ENCODE results near the gene ZNF385B. TPM values are rescaled to one million over a fixed set of nuclear protein-coding genes. Genes with fewer than 3 reads are reported as not detected.

The ZNF385B gene
- total and polyA plus RNA-seq, 4 donors = 3.0 to 7.2 (median 3.9) TPM

DNA sequence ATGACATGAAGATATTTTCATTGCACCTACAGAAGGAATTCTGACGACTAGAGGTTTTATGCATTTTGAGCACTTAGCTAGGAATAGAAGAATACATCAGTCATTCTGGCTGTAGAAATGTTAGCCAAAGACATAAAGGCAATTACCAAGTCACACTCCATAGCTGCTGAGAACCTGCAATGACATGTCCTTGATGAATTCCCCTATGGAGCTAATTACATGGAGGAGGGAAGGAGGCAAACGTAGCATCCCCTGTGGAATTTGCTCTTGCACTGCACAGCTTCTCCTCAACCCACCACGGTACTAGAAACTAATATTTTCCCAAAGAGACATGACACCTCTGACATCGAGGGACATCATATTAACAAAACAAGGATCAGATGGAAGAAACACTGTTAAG, 422.8 kb downstream of the ZNF385B start (continued):
- TF ChIP-seq REST (IDR thresholded peaks at IDR 0.05) = no peak
- TF ChIP-seq RAD21 (IDR thresholded peaks at IDR 0.05) = no peak

DNA sequence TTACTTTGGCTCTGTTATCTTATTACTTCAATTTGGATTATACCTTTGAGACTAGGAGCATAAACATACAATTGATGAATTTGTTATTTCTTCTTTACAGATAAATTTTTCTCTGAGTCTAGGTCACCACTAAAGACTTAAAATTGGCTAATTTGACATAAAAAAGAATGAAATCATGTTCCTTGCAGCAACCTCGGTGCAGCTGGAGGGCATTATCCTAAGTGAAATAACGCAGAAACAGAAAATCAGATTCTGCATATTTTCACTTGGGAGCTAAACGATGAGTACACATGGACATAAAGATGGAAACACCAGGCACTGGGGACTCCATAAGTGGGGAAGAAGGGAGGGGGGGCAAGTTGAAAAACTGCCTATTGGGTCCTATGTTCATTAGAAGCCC, 424.0 kb downstream of the ZNF385B start:
- no peaks in the 10 kb centered on the region for H3K27me3 ChIP-seq (ENCODE audit: control insufficient read depth in 4 of 4, insufficient read depth in 4 of 4, low read length in 3 of 4)
- WGBS = 85% methylated on average over 3 of the region's 3 CpGs
- H3K4me3 ChIP-seq (ENCODE audit: low read depth in 1 of 3, low read length in 3 of 3) = no peak overlapping the region
- DNase-seq (ENCODE audit: low spot score) = no peak
- TF ChIP-seq ZBTB33 (IDR thresholded peaks at IDR 0.05) (no peak), FOXA1 (IDR thresholded peaks at IDR 0.05) (no peak), MAX (IDR thresholded peaks at IDR 0.05) (no peak), NR2F2 (IDR thresholded peaks at IDR 0.05) (no peak), RXRA (IDR thresholded peaks at IDR 0.05) (no peak), YY1 (IDR thresholded peaks at IDR 0.05) (no peak), FOXA2 (IDR thresholded peaks at IDR 0.05) (no peak), TAF1 (conservative IDR thresholded peaks at IDR 0.05) (no peak), HNF4A (conservative IDR thresholded peaks at IDR 0.05) (no peak), EGR1 (IDR thresholded peaks at IDR 0.05; ENCODE audit: low read depth in 2 of 2) (no peak), HNF4G (IDR thresholded peaks at IDR 0.05) (no peak), JUND (IDR thresholded peaks at IDR 0.05) (no peak), RAD21 (IDR thresholded peaks at IDR 0.05) (no peak)
- TF ChIP-seq, protein P1, sequence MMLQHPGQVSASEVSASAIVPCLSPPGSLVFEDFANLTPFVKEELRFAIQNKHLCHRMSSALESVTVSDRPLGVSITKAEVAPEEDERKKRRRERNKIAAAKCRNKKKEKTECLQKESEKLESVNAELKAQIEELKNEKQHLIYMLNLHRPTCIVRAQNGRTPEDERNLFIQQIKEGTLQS (IDR thresholded peaks at IDR 0.05) = no peak
- TF ChIP-seq, protein P2, sequence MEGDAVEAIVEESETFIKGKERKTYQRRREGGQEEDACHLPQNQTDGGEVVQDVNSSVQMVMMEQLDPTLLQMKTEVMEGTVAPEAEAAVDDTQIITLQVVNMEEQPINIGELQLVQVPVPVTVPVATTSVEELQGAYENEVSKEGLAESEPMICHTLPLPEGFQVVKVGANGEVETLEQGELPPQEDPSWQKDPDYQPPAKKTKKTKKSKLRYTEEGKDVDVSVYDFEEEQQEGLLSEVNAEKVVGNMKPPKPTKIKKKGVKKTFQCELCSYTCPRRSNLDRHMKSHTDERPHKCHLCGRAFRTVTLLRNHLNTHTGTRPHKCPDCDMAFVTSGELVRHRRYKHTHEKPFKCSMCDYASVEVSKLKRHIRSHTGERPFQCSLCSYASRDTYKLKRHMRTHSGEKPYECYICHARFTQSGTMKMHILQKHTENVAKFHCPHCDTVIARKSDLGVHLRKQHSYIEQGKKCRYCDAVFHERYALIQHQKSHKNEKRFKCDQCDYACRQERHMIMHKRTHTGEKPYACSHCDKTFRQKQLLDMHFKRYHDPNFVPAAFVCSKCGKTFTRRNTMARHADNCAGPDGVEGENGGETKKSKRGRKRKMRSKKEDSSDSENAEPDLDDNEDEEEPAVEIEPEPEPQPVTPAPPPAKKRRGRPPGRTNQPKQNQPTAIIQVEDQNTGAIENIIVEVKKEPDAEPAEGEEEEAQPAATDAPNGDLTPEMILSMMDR (IDR thresholded peaks at IDR 0.05; ENCODE audit: low read depth, low read length, missing input control) = no peak
- no peak overlapping the region for H3K27ac ChIP-seq (ENCODE audit: low read depth in 1 of 2, low read length in 2 of 2)
- no peak overlapping the region for H3K9ac ChIP-seq (ENCODE audit: low read depth in 1 of 2, low read length in 2 of 2)
- H3K4me1 ChIP-seq (ENCODE audit: control insufficient read depth in 4 of 4, insufficient read depth in 4 of 4, low read length in 3 of 4) = no peaks in the 10 kb centered on the region
- H3K36me3 ChIP-seq (ENCODE audit: control insufficient read depth in 4 of 4, insufficient read depth in 3 of 4, low read depth in 1 of 4, low read length in 3 of 4) = no peaks in the 10 kb centered on the region
- H3K9me3 ChIP-seq (ENCODE audit: control insufficient read depth in 4 of 4, low read length in 3 of 4) = no peaks in the 10 kb centered on the region
